ENCODE measurements around the gene CLASP1. TPM values are rescaled to one million over a fixed set of nuclear protein-coding genes. Genes with fewer than 3 reads are reported as not detected.

The CLASP1 gene
- total RNA-seq, 1 experiment from 2014 or later = 45.9 TPM

DNA sequence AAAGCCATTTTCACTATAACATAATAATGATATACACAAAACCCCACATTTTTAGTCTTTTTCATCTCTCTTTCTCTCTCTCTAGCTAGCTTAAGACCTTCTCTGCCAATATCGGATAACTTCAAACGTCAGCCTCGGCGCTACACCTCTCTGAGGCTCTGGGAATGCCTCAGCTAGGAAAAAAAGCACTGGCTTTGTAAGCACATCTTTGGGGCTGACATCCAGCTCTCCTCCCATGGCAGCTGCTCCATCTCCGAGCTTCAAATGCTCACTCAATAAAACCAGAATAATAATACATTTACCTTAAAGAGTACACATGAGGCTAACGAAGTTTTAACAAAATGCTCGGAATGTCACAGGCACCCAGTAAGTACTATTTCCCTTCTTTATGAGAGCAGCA is 107.8 kb downstream of the CLASP1 start:
- Histone ChIP-seq H3K79me2 (ENCODE audit: insufficient read depth, low read length) (peaks cover 6% of the 10 kb centered on the region; the same call in 1 of the 2 replicates), H3K4ac (ENCODE audit: low read depth, low read length) (no peak overlapping the region), H3K4me2 (ENCODE audit: insufficient read depth, insufficient read length, low read length) (no peak overlapping the region), H4K8ac (replicated peaks; ENCODE audit: insufficient read length, low read depth, low read length) (no peak overlapping the region), H3K23ac (ENCODE audit: insufficient read length, low read depth, low read length) (no peak overlapping the region), H2AK5ac (ENCODE audit: insufficient read length, low read length) (no peak overlapping the region), H2BK12ac (ENCODE audit: insufficient read length, low read depth, low read length) (no peak overlapping the region), H2BK5ac (ENCODE audit: insufficient read length, low read length) (no peak overlapping the region), H2BK15ac (ENCODE audit: low read depth, low read length) (no peak overlapping the region), H3K23me2 (ENCODE audit: insufficient read length, low read depth, low read length, poor library complexity, severe bottlenecking) (no peaks in the 10 kb centered on the region), H2AFZ (ENCODE audit: low read length) (no peak overlapping the region), H3K27ac (ENCODE audit: insufficient read length, low read depth, low read length) (no peak overlapping the region), H3K9me3 (ENCODE audit: control insufficient read depth, low read depth, low read length) (no peaks in the 10 kb centered on the region), H3T11ph (ENCODE audit: low read length) (no peak overlapping the region), H3K18ac (ENCODE audit: insufficient read length, low read depth, low read length) (no peak overlapping the region), H3K4me1 (ENCODE audit: insufficient read depth, low read length) (no peaks in the 10 kb centered on the region; the same call in 1 of the 2 replicates), H4K5ac (ENCODE audit: insufficient read length, low read depth, low read length) (no peak overlapping the region), H3K9ac (ENCODE audit: extremely low read depth, insufficient read length, low read length) (no peak overlapping the region), H3K56ac (ENCODE audit: insufficient read length, low read depth, low read length) (no peak overlapping the region), H3K79me1 (ENCODE audit: insufficient read depth, low read depth, low read length, poor library complexity, severe bottlenecking) (peaks cover 3% of the 10 kb centered on the region), H4K20me1 (ENCODE audit: control insufficient read depth, insufficient read depth, insufficient read length) (no peaks in the 10 kb centered on the region), H2BK120ac (ENCODE audit: low read depth, low read length, poor library complexity, severe bottlenecking) (no peak overlapping the region), H4K91ac (ENCODE audit: insufficient read length, low read depth, low read length) (no peak overlapping the region), H3K27me3 (ENCODE audit: insufficient read depth, low read length) (no peaks in the 10 kb centered on the region), H3K14ac (ENCODE audit: insufficient read depth, low read length) (no peak overlapping the region), H2BK20ac (ENCODE audit: low read depth, low read length, poor library complexity, severe bottlenecking) (no peak overlapping the region)
- no peaks in the 10 kb centered on the region for H3K27me3 Mint-ChIP-seq (ENCODE audit: low read depth)
- no CpG with 5 or more reads among the region's 7 CpGs for WGBS (ENCODE audit: extremely low coverage, insufficient read length, low lambda C conversion rate)
- TF ChIP-seq, protein P1, sequence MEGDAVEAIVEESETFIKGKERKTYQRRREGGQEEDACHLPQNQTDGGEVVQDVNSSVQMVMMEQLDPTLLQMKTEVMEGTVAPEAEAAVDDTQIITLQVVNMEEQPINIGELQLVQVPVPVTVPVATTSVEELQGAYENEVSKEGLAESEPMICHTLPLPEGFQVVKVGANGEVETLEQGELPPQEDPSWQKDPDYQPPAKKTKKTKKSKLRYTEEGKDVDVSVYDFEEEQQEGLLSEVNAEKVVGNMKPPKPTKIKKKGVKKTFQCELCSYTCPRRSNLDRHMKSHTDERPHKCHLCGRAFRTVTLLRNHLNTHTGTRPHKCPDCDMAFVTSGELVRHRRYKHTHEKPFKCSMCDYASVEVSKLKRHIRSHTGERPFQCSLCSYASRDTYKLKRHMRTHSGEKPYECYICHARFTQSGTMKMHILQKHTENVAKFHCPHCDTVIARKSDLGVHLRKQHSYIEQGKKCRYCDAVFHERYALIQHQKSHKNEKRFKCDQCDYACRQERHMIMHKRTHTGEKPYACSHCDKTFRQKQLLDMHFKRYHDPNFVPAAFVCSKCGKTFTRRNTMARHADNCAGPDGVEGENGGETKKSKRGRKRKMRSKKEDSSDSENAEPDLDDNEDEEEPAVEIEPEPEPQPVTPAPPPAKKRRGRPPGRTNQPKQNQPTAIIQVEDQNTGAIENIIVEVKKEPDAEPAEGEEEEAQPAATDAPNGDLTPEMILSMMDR (conservative IDR thresholded peaks at IDR 0.05) = no peak
- DNase-seq = no peak
- H3K9me3 Mint-ChIP-seq = no peaks in the 10 kb centered on the region
- H3K27ac Mint-ChIP-seq = no peak overlapping the region
- peaks cover 4 to 5% of the 10 kb centered on the region in 2 experiments; a peak in 3 of 4 replicates for H3K4me1 Mint-ChIP-seq
- H3K4me3 Mint-ChIP-seq = no peak overlapping the region
- no peaks in the 10 kb centered on the region for H3K36me3 Mint-ChIP-seq (ENCODE audit: insufficient read depth in 1 of 3, low read depth in 3 of 3)

All from H9 (cell line).